Eye (tissue), 1 donor: ENCODE measurements around the gene RSPH9.

Source experiments
- DNase-seq: peaks from one replicate; pipeline ENCODE4 v3.0.0-alpha.2; 2015

Gene RSPH9

DNA sequence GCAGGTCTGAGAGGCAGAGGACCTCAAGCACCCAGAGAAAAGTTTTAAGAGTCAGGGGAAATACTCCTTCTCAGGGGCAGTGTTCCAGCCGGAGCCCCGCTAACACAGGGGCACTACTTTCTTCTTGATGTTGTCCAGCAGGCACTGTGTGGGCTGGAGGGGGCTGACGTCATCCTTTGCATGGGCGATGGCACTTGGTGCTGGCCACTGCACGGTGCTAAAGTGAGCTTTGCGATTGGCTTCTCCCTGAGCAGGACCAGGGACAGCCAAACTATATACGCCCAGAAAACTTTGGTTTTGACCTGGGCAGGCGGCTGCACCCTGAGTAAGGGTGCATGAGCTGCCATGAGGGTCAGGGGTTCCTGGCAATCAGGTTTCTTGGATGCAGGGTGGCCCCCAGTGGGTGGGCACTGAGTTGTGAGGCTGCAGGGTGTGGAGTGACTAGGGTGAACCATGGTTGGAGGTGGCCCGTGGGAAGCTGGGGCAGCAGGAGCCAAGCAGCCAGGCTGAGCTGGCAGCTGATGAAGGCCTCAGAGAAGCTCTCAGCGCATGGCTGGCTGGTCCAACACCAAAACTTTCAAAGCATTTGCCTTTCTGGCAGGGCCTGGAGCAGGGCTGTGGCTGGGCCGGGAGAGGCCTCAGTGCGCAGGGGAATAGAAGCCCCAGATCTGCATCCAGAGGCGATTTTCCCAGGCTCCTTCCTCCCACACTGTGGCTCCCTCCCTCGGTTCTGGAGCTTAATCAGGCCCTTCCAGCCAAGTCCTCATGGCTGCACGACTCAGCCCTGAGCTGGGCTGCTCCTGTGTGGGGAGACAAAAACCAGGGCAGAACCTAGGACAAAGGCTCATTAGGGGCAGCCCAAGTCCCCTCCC lies 24.4 kb downstream of the RSPH9 start:
- peak; percentile 11 for DNase-seq

DNA sequence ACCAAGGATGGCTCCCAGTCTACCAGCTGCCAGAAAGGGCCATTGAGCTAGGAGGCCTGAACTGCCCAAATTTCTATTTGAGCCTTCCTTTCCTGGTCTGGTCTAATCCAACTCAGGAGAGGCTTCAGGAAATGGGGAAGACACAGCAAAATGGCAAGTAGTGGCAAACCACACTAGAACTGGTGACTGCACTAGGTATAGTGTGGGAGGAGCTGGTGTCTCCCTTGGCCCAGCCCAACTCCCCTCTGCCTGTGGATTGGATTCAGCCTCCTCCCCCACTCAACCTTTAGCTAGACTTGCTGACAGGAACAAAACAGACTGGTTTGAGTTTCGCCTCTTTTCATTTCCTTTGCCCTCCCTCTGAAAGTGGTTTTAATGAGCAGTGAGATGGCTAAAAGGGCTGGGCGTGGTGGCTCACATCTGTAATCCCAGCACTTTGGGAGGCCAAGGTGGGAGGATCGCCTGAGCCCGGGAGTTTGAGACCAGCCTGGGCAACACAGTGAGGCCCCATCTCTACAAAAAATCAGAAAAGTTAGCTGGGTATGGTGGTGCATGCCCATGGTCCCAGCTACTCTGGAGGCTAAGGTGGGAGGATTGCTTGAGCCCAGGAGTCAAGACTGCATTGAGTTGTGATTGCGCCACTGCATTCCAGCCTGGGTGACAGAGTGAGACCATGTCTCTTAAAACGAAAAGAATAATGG lies 25.2 kb downstream of the RSPH9 start:
- DNase-seq, result no peak

DNA sequence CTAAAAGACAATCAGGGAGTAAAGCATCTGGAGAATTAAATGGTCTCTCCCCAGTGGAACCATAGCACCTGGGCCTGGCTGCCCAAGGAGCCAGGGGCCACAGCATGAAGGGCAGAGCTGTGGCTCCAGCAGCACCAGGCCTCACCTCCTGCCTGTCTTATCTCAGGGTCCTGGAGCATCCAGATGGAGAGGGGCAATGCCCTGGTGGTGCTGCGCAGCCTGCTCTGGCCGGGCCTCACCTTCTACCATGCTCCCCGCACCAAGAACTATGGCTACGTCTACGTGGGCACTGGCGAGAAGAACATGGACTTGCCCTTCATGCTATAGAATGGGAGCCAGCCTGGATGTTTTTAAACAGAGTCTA lies 25.8 kb downstream of the RSPH9 start:
- no peak for DNase-seq

DNA sequence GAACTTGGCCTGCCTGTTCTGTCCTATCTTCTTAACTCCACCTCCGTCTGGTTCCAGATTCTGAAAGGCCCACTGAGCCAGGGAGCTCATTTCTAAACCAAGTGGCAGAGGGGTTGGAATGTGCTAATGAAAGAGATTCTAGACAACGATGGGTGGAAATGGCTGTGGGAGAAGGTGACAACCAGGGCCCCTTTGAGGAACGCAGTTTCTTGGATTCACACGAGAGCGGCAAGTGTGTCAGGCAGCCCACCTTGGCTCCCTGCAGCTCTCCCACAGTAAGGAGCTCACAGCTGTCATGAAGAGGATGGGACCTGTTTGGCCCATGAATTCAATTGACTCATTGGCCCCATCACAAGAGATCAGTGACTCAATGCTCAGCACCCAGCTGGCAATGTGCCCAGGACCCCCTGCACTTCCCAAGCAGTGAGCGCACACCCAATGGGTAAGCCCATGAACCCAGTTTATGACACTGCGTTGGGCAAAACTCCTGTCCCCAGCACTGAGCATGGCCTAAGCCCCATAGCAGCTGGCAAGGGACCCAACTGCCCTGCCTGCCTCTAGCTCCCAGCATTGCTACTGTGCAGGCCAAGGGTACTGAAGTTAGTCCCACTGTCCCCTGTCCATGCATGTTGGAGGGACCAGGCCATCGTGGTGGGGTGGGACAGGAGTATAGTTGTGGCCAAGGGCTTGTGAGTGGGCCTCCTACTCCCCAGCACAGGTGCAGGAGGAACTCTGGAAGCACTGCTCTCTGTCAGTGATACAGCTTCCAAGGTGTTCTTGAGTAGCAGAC lies 26.4 kb downstream of the RSPH9 start:
- no peak for DNase-seq

DNA sequence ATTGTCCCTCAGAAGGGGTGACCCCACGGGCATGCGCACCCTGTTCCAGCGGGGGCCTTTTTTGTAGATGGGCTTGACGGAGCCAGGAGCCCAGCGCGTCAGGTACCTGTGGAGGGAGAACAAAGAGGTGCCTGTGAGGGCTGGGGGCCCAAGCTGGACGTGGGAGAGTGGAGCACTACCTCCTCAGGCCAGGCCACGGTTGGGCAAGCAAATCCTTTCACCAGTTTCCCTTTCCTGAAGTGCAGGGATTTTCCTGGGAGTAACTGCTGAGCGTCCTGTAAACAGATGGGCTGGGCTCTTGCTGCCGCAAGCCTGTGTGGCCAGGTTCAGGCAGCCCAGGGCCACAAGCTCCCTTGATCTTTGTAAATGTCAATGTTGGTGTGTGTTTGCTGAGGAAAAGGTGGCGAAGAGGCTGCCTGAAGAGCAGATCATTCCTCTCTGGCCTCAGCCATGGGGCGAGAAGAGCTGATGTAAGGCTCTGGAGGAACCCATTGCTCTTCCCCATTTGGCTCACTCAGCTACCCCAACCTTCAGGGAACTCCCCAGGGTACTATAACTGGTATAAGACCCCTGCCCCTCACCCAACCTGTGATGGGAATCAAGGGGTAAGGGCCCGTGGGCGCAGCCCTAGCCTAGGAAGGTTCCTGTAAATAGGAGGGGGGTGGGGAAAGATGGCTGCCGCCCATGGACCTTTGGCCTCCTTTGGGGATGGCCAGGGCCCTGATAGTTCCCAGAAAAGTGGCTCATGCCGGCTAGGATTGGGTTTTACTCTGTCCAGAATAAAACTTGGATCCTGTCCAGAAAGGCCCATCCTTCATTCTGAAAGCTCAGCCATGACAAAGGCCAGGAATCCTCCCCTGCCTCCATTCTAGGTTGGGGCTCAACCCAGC lies 27.2 kb downstream of the RSPH9 start:
- no peak for DNase-seq

DNA sequence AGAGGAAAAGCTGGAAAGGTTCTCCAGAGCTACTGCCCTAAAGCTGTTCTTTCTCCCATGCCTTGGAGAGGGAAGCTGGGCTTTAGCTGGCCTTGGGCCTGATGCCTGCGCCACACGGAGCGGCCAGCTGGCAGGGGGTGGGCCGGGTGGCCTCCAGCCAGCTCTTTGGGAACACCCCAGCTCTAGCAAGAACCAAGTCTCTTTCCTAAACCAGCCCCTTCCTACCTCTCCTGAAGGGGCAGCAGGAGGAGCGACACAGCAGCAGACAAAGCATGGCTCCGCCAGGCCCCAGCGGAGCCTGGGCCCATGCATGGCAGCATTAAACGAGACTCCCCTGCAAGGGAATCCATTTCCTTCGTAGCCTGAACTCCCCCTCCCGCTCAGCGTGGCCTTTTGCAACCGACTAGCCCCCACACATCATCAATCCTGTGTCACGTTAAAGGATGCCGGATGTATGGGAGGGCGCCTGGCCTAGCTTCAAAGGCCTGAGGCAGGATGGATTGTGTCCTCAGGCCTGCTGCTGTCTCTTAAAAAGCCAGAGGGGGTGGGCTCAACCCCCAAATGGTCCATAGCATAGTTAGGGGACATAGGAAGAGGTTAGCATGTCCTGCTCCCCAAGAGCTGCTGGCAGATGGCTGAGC lies 28.7 kb downstream of the RSPH9 start:
- DNase-seq, result no peak

DNA sequence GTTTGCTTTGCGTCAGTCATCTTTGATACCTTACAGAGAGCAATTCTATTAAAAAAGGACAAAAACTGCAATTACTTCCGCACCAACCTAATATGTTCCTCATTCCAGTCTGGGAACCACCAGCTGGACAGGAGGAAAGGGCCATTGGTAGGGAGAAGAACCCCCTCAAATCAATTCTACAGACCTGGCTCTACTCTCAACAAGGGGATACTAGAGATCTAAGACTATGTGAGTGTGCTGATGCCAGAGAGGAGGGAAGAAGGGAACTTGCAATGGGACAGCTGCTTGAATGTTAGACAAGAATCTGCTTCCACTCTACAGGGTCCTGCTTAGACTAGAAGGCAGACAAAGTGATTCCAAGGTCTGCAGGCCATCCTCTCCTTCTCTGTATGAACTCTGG lies 29.5 kb downstream of the RSPH9 start:
- no peak for DNase-seq

DNA sequence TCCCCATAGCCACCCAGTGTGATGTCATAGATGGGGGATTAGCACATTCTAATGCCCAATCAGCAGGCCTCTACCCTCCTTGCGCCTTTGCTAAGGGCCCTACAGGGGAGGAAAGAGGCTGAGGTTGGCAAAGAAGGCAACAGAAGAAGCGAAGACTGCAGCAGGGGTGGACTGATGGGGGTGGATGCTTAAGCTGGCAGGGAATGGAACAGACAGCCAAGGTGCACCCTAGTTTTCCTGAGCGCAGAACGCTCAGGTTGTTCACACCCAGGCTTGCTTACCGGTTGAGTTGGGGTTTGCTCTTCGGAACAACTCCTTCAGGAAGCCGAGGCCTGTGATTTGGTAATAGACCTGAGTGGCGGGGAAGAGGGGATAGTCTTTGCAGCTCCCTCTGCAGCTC lies 30.1 kb downstream of the RSPH9 start:
- no peak for DNase-seq

DNA sequence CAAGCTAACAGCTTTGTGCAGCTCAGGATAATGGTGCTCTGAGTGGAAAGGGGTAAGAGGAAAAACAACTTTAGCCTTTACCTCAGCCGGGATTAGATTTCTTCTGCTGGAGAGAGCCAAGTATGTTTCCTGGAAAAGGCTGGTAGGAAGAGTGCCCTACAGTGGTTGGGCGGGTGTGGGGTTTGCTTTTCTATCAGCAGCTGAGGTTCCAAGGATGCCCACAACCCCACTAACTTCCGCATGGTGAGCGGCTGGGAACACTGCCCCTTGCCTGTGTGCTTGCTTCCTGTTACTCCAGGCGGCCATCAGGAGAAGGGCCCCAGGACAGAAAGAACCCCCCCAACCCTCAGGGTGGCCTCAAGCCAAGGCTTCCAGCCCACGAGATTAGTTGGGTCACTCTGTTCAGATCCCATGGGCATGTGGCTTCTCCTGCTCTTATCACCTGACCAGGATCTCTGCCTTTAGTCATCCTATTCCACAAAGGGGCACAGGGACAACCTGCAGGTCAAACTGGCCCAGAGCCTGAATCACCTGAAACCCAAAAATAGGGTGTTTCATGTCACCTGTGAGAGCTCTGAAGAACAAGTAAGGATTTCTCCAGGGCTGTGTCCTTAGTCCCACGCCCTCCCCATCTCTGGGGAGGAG lies 32.2 kb downstream of the RSPH9 start:
- no peak for DNase-seq

DNA sequence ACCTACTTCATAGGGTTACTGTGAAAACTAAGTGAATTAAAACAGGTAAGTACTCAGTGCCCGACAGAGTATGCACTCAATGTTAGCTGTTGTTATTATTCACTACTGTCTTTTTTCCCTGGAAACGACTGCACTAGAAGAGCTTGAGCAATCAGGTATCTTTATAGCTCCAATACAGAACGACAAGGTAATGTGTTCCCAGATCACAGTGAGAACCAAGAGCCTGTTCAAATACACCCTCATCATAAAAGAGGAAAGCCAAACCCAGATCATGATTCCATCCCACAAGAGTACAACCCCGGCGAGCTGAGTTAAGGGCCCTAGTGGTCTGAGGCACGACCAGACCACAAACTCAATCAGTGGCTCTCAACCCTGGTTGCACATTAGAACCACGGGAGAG lies 32.9 kb downstream of the RSPH9 start:
- DNase-seq, result no peak

DNA sequence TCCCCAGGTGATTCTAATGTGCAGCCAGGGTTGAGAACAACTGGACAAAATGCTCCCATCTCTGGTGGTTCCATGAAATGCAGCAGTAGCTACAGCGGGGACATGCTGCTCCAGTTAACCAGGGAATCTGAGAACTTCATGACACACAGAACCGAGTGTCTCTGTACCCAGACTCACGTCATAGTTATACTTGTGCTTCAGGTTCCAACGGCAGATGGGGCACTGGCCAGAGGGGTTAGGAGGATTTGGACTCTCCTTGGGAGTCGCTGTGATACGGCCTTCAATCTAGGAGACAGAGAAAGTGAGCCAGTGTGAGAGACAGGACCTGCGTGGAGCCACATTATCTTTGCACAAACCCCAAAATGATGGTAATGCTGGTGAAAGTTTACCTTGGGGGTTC lies 33.5 kb downstream of the RSPH9 start:
- DNase-seq, result no peak

DNA sequence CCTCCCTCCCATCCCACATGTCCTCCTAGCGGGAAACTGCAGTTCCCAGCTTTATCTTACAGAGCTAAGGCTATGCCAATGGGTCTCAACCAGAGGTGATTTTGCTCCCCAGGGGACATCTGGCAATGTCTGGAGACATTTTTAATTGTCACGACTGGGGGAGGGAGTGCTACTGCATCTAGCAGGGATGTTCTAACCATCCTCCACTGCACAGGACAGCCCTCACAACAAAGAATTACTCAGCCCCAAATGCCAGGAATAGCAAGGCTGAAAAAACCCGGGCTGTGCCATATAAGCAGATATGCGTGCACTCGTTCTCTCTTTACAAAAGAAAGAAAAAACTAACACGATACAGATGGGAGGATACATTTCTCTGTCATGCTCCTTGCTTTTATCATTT lies 34.2 kb downstream of the RSPH9 start:
- no peak for DNase-seq

DNA sequence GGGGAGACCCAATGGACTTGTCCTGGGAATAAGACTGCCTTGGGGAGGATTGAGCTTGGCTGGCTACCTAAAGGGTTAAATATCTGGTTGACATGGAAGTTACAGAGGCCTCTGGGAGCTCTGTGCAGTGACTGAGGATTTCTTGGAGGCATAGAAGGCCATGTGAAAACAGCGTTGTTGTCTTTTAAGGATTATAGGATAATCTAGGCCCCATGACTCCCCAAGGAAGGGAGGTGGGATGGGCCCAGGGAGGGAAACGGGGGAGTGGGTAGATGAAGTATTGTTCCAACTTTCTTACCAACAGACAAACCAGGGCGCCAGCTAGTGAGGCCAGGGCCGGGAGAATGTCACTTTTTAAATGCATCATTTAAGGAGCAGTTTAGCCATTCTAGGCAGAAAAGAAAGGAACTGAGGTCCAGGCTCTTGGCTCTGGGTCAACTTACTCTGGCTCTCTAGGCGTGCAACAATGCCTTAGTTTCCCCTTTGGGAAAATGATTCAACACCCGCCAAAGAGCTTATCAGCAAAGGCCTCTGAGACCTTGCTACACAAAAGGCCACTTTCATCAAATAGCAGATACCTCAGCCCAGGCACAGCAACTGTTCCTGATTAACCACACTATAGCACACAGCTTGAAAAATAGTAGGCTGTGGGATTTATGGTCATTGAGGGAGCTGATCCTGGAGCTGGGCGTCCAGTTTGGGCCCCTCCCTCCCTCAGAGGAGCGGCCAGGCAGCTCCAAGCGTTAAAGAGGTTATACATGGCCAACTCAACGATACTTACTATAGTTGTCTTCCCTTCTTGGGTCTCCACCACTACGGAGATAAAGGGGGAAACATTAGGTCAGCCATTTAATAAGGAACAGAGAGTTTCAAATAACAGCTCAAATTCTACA lies 35.7 kb downstream of the RSPH9 start:
- DNase-seq, result peak; percentile 33

DNA sequence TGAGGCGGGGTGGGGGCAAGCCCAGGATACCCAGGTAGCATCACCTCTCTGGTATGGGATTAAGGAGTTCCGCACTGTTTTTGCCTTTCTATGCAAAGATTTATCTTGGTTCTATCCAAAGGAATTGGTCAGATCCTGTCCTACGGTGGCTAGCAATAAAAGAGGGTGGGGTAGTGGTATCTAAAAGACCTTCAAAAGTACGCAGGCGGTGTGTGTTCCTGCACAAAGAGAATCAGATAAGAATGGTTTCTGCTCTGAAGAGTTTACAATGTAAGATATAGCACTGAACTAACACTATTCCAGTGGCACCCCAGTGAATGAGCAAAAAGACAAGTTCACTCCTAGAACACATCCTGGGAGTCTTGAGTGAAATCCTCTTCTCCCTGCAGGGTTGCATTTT lies 36.5 kb downstream of the RSPH9 start:
- DNase-seq, result no peak

DNA sequence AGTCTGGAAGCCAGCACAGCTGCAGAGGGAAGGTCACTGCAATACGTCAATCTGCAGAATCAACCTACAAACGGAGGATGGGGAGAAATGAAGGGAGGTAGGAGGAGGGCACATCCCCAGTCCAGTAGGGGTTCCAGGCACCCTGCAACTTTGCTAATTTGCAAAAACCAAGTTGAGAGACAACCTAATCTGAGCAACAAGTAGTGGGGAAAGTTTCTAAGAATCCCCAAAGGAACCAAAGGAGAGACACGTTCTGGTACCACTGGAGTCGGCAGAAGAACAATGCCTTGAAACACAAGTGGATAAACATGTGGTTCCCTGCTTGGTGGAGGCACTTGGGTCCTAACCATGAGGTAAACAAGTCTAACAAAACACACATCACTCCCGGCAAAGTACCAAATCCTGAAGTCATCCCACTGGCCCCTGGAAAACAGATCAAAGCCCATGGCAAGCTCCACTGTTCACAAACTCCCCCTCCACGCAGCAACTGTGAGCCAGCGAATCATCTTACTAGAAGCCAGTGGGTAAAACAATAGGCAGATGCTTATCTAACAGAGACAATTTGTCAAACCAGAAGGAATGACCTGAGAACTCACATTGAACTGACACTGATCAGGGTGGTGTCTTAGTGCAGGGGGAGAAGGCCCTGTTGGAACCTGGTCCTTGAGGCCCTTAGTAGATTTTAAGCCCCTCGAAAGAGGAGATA lies 38.0 kb downstream of the RSPH9 start:
- no peak for DNase-seq

DNA sequence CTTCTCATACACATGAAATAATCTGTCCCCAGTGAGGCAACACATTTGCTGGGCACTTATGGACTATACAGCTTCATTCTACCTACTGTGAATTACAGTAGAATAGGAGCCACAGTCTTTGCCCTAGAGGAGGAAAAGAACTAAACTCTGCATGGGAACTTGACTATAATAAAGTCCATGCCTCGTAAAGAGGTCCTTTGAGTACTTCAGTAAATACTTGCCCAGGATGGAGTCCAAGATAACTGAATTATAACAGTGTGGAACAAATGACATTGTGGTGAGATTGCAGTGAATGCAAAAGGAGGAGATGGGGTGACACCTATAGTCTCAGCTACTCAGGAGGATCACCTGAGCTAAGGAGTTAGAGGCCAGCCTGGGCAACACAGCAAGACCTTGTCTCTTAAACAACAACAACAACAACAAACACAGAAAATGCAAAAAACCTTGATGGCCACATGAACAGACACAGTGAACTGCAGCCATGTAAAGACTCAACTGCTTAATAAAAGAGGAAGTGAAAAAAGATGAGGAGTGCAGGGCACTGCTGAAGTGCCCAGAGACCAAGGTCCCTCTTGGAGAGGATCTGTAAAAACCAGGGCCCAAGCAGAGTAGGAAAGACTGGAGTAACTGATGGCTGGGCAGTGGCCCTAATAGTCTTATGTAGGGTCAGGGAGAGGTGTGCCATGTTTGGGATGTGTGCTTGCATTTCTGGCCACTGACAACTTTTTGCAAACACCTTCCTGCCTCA lies 39.0 kb downstream of the RSPH9 start:
- DNase-seq, result no peak

DNA sequence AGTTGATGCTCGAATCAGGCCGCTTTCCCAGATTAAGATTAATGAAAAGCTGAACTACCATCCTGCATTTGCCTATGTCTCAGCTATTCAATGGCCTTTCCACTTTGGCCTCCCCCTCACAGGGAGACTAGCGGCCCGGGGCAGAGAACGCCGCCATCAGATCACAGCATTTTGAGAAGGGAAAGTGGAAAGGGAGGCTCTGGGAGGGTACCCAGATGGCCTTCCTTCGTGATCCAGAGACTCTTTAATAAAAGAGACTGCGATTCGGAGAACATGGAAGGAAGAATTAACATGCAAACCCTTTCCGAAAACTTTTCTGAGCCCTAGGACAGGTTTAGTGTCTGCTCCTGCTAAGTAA lies 42.2 kb downstream of the RSPH9 start:
- no peak for DNase-seq

DNA sequence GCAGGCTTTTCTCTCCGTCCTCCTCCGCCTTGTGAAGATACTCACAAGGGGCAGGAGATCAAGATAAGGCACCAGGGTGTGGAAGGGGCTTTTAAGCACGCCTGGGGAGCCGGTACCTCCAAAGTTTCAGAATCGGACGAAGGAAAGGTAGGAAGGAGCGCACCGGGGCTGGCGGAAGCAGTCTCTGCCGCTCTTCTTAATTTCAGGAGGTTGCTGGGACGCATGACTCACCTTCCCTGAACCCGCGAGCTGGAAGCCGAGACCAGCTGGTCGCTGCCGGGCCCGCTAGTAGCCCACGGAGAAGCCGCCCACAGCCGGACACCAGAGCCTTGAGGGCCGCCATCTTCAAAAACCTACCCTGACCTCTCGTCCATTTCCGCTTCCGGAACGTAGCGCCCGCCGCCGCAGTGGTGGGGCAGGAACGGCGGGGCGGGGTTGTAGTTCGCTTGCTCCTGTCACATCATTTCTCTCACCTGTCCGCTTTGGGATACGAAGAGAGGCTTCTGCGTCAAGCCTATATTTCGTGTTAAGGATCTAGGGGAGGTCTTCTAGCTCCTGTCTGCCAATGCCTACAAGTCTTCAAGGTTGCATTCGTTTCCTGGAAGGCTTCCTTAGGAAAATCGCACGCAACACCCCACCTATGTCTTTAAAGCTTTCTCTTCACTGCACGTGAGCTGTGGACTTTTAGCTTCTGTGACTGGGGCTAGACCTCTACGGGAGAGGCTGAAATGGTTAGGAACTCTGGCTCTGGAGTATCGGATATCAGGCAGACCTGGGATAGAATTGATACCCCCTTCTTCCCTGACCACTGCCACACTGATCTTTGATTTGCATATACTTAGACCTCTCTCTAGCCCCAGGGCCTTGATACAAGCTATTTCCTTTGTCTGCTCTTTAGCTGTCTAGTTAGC lies 42.9 kb downstream of the RSPH9 start, which contains the start of gene MRPS18A:
Gene MRPS18A, minus strand, starts transcription at position 355 of the 911 bp plus-strand sequence. Its CDS starts 12 bp downstream, at position 343.
- DNase-seq, result peak; percentile 84
